Type B pancreatic cell (in vitro differentiated cells): ENCODE measurements around the gene BCL6. TPM values are rescaled to one million over a fixed set of nuclear protein-coding genes. Genes with fewer than 3 reads are reported as not detected.

Experiments
- DNase-seq: peaks from one replicate; pipeline ENCODE4 v3.0.0; 2021; ENCODE audit warnings: mixed read lengths; ENCODE audit not compliant: unreplicated experiment; ENCODE audit errors: extremely low spot score
- H3K27ac Mint-ChIP-seq: 2 replicates; pipeline ENCODE4 v1.8.0; 2021; ENCODE audit warnings: mild to moderate bottlenecking, mixed read lengths
- H3K27me3 Mint-ChIP-seq: 2 replicates; pipeline ENCODE4 v1.8.0; 2021; ENCODE audit warnings: mixed read lengths
- H3K36me3 Mint-ChIP-seq: 2 replicates; pipeline ENCODE4 v1.8.0; 2021; ENCODE audit warnings: mixed read lengths
- H3K4me1 Mint-ChIP-seq: one replicate; pipeline ENCODE4 v1.8.0; 2021; ENCODE audit warnings: mixed read lengths; ENCODE audit not compliant: unreplicated experiment
- H3K4me3 Mint-ChIP-seq: 2 replicates; pipeline ENCODE4 v1.8.0; 2021; ENCODE audit warnings: mild to moderate bottlenecking, mixed read lengths
- H3K9me3 Mint-ChIP-seq: 2 replicates; pipeline ENCODE4 v1.8.0; 2021; ENCODE audit warnings: mixed read lengths
- CTCF ChIP-seq: fragments of 200-600 bp; sonication (generic); conservative IDR thresholded peaks from 2 replicates; pipeline ENCODE4 v1.5.0; 2021; ENCODE audit warnings: antibody characterized with exemption, mild to moderate bottlenecking
- long read RNA-seq: library from polyadenylated mRNA; unstranded; transcript quantifications from one replicate; pipeline ENCODE4 v2.0.0, GENCODE V29; 2020
- total RNA-seq: library from RNA; stranded (reverse); gene quantifications from 2 replicates; pipeline ENCODE4 v1.2.1, GENCODE V29; 2021; ENCODE audit warnings: low replicate concordance

The BCL6 gene
- total RNA-seq = 27.3 and 32.4 TPM in 2 replicates
- long read RNA-seq, partial matches to known transcripts = 0 of 4 reads
- long read RNA-seq, other reads (novel, unspliced or antisense) = 4 of 4 reads

DNA sequence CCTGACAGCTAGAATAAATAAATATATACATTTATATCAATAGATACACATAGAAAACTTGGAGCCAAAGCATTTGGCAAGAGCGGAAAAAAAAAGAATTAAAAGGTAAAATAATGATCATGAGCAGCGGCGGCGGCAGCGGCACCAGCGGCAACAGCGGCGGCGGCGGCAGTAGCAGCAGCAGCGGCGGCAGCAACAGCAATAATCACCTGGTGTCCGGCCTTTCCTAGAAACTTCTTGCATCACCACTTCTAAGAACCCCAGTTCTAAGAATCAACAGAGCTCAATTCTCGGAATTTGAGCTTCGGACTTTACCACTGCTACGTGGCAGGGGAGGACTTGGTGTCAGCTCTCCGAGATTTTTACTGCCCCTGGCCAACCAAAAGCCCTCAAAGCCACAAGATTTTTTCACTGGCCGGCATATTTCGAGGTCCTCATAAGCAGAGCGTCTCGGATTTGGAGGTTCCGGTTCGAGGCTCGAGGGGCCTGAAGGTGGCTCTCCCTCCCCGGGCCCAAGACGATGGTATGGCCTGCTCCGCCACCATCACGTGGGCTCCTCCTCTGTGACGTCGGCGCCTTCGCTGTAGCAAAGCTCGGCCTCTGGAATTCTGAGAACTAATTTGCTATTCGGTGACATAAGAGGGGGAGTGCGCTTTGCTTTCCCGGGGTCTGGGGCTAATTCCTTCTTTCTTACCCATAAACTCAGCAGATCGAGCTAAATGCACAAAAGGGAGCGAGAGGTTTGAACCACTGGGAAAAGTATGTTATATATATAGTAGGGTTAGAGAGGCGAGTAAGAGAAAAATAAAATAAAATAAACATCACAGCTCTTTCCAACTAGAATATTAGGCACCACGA, at the start of gene BCL6:
BCL6 (minus strand) TSS at position 268 of the 858 bp plus-strand sequence. CDS start 11,775 bp downstream, outside the sequence.
- DNase-seq = peak; percentile 88
- H3K36me3 Mint-ChIP-seq = no peaks in the 10 kb centered on the region
- H3K4me3 Mint-ChIP-seq = peak within 1 kb of the TSS; percentile 97
- peak; percentile 31 for TF ChIP-seq CTCF
- H3K9me3 Mint-ChIP-seq = no peaks in the 10 kb centered on the region
- H3K27me3 Mint-ChIP-seq = no peaks in the 10 kb centered on the region
- peaks cover 55% of the 10 kb centered on the region for H3K4me1 Mint-ChIP-seq
- peak within 1 kb of the TSS; percentile 100 for H3K27ac Mint-ChIP-seq

- no peaks in the 10 kb centered on the region for H3K9me3 Mint-ChIP-seq
- H3K27ac Mint-ChIP-seq = no peak overlapping the region
- H3K4me3 Mint-ChIP-seq = no peak overlapping the region
- TF ChIP-seq CTCF = no peak
- peaks cover 18% of the 10 kb centered on the region for H3K4me1 Mint-ChIP-seq
- no peaks in the 10 kb centered on the region for H3K36me3 Mint-ChIP-seq
- no peaks in the 10 kb centered on the region for H3K27me3 Mint-ChIP-seq
- DNase-seq = no peak
Observed at GRCh38 chr3:187794731-187795130, 49.5 kb upstream of the BCL6 start.

DNA sequence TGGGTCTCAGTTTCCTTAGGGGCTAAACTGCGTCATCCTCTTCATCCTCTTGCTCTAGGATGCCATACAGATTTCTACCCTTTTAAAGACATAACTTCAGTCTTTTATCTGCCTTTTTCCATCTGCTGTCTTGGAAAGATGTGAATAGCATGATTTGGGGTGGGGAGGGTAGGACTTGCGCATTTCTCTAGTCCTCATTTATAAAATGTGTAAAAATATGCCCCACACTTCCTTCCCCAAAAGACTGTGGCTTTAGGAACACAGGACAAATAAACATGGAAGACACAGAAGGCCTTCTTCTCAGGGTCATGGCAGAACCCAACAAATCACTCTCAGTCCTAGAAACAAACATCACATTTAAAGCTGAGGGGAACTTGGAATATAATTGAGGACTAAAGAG, 48.4 kb upstream of the BCL6 start:
- H3K27ac Mint-ChIP-seq = no peak overlapping the region
- H3K27me3 Mint-ChIP-seq = no peaks in the 10 kb centered on the region
- H3K9me3 Mint-ChIP-seq = no peaks in the 10 kb centered on the region
- H3K4me1 Mint-ChIP-seq = peaks cover 12% of the 10 kb centered on the region
- DNase-seq = no peak
- H3K4me3 Mint-ChIP-seq = no peak overlapping the region
- TF ChIP-seq CTCF = no peak
- H3K36me3 Mint-ChIP-seq = no peaks in the 10 kb centered on the region

DNA sequence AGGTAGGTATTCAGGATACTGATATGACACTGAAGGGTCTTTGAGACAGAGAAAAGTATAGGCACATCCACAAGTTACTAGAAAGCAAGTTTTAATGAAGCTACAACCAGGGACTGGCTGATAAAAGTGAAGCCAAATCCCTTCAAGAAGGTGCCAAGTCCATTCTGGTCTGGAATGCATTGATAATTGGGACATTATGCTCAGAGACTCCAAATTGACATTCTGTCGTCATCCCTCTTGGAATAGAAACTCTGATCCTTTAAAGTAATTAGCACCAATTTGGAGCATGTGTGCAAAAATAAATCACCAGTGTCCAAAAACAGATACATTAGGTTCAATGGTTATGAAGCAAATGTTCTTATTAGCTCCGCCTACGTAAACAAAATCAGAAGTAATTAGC, 47.3 kb upstream of the BCL6 start:
- Mint-ChIP-seq H3K27ac (no peak overlapping the region), H3K36me3 (no peaks in the 10 kb centered on the region), H3K4me3 (no peak overlapping the region), H3K4me1 (peaks cover 9% of the 10 kb centered on the region), H3K9me3 (no peaks in the 10 kb centered on the region), H3K27me3 (no peaks in the 10 kb centered on the region)
- no peak for TF ChIP-seq CTCF
- DNase-seq = no peak

DNA sequence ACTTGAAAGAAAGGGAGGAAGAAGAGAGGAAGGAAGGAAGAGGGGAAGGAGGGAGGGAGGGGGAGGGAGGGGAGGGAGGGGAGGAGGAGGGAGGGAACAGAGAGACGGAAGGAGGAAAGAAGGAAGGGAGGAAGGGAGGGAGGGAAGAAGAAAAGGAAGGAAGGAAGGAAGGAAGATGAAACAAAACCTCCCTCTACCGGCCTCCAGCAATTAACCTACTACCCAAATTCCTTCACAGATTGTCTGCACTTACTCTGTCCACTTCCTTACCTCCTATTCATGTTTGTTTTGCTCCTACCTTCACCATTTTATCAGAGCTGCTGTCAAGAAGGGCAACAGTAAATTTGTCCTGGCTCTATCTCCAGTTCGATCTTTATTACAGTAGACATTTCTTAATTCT, 44.6 kb upstream of the BCL6 start:
- H3K36me3 Mint-ChIP-seq = no peaks in the 10 kb centered on the region
- TF ChIP-seq CTCF = no peak
- no peak overlapping the region for H3K4me3 Mint-ChIP-seq
- no peaks in the 10 kb centered on the region for H3K9me3 Mint-ChIP-seq
- DNase-seq = no peak
- H3K27ac Mint-ChIP-seq = no peak overlapping the region
- no peaks in the 10 kb centered on the region for H3K27me3 Mint-ChIP-seq
- peaks cover 9% of the 10 kb centered on the region for H3K4me1 Mint-ChIP-seq
